Mesendoderm (in vitro differentiated cells): ENCODE data around the gene BCAR3.

Source experiments
- DNase-seq: peaks from one replicate; pipeline ENCODE4 v3.0.0; 2013
- H2AK5ac ChIP-seq: 2 replicates; pipeline ENCODE4 v1.6.1; 2013; ENCODE audit warnings: low read length, inconsistent platforms
- H2BK120ac ChIP-seq: 2 replicates; pipeline ENCODE4 v1.6.1; 2013; ENCODE audit warnings: low read depth, mild to moderate bottlenecking, low read length, moderate library complexity, mixed read lengths
- H2BK15ac ChIP-seq: replicated peaks from 2 replicates; pipeline ENCODE4 v1.6.1; 2013; ENCODE audit warnings: low read depth, mild to moderate bottlenecking, moderate library complexity
- H2BK5ac ChIP-seq: 2 replicates; pipeline ENCODE4 v1.6.1; 2013; ENCODE audit warnings: low read length, inconsistent platforms
- H3K18ac ChIP-seq: 2 replicates; pipeline ENCODE4 v1.6.1; 2013; ENCODE audit warnings: mild to moderate bottlenecking, low read length, mixed read lengths
- H3K23ac ChIP-seq: one replicate; pipeline ENCODE4 v1.6.1; 2013; ENCODE audit warnings: low read length
- H3K27ac ChIP-seq: 2 replicates; pipeline ENCODE4 v1.5.1; 2013; ENCODE audit warnings: low read depth, mild to moderate bottlenecking, inconsistent platforms, low read length, moderate library complexity
- H3K27me3 ChIP-seq: 2 replicates; pipeline ENCODE4 v1.6.1; 2013; ENCODE audit warnings: low read length, control low read depth, mild to moderate bottlenecking, inconsistent platforms; ENCODE audit not compliant: insufficient read depth, poor library complexity
- H3K36me3 ChIP-seq: 2 replicates; pipeline ENCODE4 v1.6.1; 2013; ENCODE audit warnings: low read length, inconsistent platforms; ENCODE audit not compliant: control insufficient read depth, insufficient read depth
- H3K4ac ChIP-seq: one replicate; pipeline ENCODE4 v1.6.1; 2013; ENCODE audit warnings: low read depth, mild to moderate bottlenecking, low read length, moderate library complexity
- H3K4me1 ChIP-seq: 2 replicates; pipeline ENCODE4 v1.6.1; 2013; ENCODE audit warnings: low read depth, low read length, inconsistent platforms; ENCODE audit not compliant: control insufficient read depth
- H3K4me2 ChIP-seq: 2 replicates; pipeline ENCODE4 v1.6.1; 2013; ENCODE audit warnings: low read length
- H3K4me3 ChIP-seq: 2 replicates; pipeline ENCODE4 v1.5.1; 2013; ENCODE audit warnings: mild to moderate bottlenecking, low read length
- H3K56ac ChIP-seq: one replicate; pipeline ENCODE4 v1.6.1; 2013; ENCODE audit warnings: low read length
- H3K79me1 ChIP-seq: 2 replicates; pipeline ENCODE4 v1.6.1; 2013; ENCODE audit warnings: low read length, inconsistent platforms
- H3K79me2 ChIP-seq: 2 replicates; pipeline ENCODE4 v1.6.1; 2013; ENCODE audit warnings: mild to moderate bottlenecking, low read length; ENCODE audit not compliant: control insufficient read depth, insufficient read depth
- H3K9ac ChIP-seq: 2 replicates; pipeline ENCODE4 v1.6.1; 2013; ENCODE audit warnings: low read length, inconsistent platforms
- H4K5ac ChIP-seq: one replicate; pipeline ENCODE4 v1.6.1; 2013; ENCODE audit warnings: low read length
- H4K8ac ChIP-seq: one replicate; pipeline ENCODE4 v1.6.1; 2013; ENCODE audit warnings: low read depth, mild to moderate bottlenecking, control low read depth, low read length, moderate library complexity
- WGBS: extraction: QIAGEN DNeasy Blood & Tissue Kit; methylation state at CpG from one replicate; pipeline ENCODE4 v1.1.7; 2013; ENCODE audit warnings: low lambda C conversion rate, missing lambda C conversion rate; ENCODE audit not compliant: insufficient coverage; ENCODE audit errors: extremely low coverage; 5-methylcytosine and 5-hydroxymethylcytosine counted together

Gene BCAR3

GRCh38 chr1:93690921-93691789 is 9.5 kb upstream of the BCAR3 start:
- H4K8ac ChIP-seq: no peak overlapping the region
- H3K79me1 ChIP-seq: no peaks in the 10 kb centered on the region
- no peak overlapping the region for H2AK5ac ChIP-seq
- H3K4ac ChIP-seq: no peak overlapping the region
- H3K79me2 ChIP-seq: no peaks in the 10 kb centered on the region
- WGBS: no CpG with 5 or more reads among the region's 4 CpGs
- H4K5ac ChIP-seq: no peak overlapping the region
- no peak overlapping the region for H3K56ac ChIP-seq
- H3K9ac ChIP-seq: no peak overlapping the region
- H3K27ac ChIP-seq: no peak overlapping the region
- no peaks in the 10 kb centered on the region for H3K36me3 ChIP-seq
- H3K4me1 ChIP-seq: peaks cover 10% of the 10 kb centered on the region
- H2BK15ac ChIP-seq: no peak overlapping the region
- no peak overlapping the region for H3K4me2 ChIP-seq
- H3K23ac ChIP-seq: no peak overlapping the region
- no peaks in the 10 kb centered on the region for H3K27me3 ChIP-seq
- H3K18ac ChIP-seq: no peak overlapping the region
- peak; percentile 45 for DNase-seq
- H2BK5ac ChIP-seq: no peak overlapping the region
- H2BK120ac ChIP-seq: no peak overlapping the region
- no peak overlapping the region for H3K4me3 ChIP-seq

GRCh38 chr1:93690341-93690740 is 8.7 kb upstream of the BCAR3 start:
- H3K4me2 ChIP-seq: no peak overlapping the region
- H2BK120ac ChIP-seq: no peak overlapping the region
- no peak overlapping the region for H4K5ac ChIP-seq
- H3K23ac ChIP-seq: no peak overlapping the region
- no peak for DNase-seq
- H2BK15ac ChIP-seq: no peak overlapping the region
- no peaks in the 10 kb centered on the region for H3K79me1 ChIP-seq
- H2AK5ac ChIP-seq: no peak overlapping the region
- H3K36me3 ChIP-seq: no peaks in the 10 kb centered on the region
- peaks cover 10% of the 10 kb centered on the region for H3K4me1 ChIP-seq
- no peak overlapping the region for H3K4ac ChIP-seq
- no peak overlapping the region for H3K27ac ChIP-seq
- H3K27me3 ChIP-seq: no peaks in the 10 kb centered on the region
- no peak overlapping the region for H3K4me3 ChIP-seq
- H3K56ac ChIP-seq: no peak overlapping the region
- no peak overlapping the region for H2BK5ac ChIP-seq
- H3K18ac ChIP-seq: no peak overlapping the region
- no peaks in the 10 kb centered on the region for H3K79me2 ChIP-seq
- no peak overlapping the region for H4K8ac ChIP-seq
- H3K9ac ChIP-seq: no peak overlapping the region

GRCh38 chr1:93689521-93690223 is 8.0 kb upstream of the BCAR3 start:
- H3K27ac ChIP-seq: no peak overlapping the region
- H2BK5ac ChIP-seq: no peak overlapping the region
- DNase-seq: no peak
- no peak overlapping the region for H2AK5ac ChIP-seq
- H3K36me3 ChIP-seq: no peaks in the 10 kb centered on the region
- no peaks in the 10 kb centered on the region for H3K79me2 ChIP-seq
- no peak overlapping the region for H4K5ac ChIP-seq
- no peak overlapping the region for H2BK120ac ChIP-seq
- H3K4ac ChIP-seq: no peak overlapping the region
- no peak overlapping the region for H3K18ac ChIP-seq
- H3K4me3 ChIP-seq: no peak overlapping the region
- H2BK15ac ChIP-seq: no peak overlapping the region
- H3K4me1 ChIP-seq: peaks cover 10% of the 10 kb centered on the region
- H4K8ac ChIP-seq: no peak overlapping the region
- H3K4me2 ChIP-seq: no peak overlapping the region
- H3K23ac ChIP-seq: no peak overlapping the region
- no CpG with 5 or more reads among the region's 5 CpGs for WGBS
- H3K9ac ChIP-seq: no peak overlapping the region
- H3K27me3 ChIP-seq: no peaks in the 10 kb centered on the region
- no peak overlapping the region for H3K56ac ChIP-seq
- no peaks in the 10 kb centered on the region for H3K79me1 ChIP-seq

DNA sequence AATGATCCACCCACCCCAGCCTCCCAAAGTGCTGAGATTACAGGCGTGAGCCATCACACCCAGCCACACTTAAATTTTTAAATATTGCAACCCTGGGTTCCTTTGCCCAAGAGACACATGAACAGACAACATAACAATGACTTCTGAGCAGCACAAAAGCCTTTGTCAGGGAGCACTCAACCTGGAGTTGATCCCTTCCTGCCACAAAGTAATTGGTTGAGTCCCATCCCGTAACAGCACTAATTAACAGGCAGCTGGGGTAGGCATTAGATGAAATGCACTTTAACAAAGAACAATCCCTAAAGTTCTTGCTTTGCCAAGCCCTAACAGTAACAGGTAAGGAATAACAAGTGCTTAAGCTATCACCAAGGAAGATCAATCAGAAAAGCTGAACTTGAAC is 5.9 kb upstream of the BCAR3 start:
- no CpG with 5 or more reads among the region's 2 CpGs for WGBS
- H2BK120ac ChIP-seq: no peak overlapping the region
- no peak overlapping the region for H3K27ac ChIP-seq
- H2BK5ac ChIP-seq: no peak overlapping the region
- no peak for DNase-seq
- H3K36me3 ChIP-seq: no peaks in the 10 kb centered on the region
- H3K79me2 ChIP-seq: no peaks in the 10 kb centered on the region
- H3K4me3 ChIP-seq: no peak overlapping the region
- H3K4ac ChIP-seq: no peak overlapping the region
- no peak overlapping the region for H3K9ac ChIP-seq
- H4K5ac ChIP-seq: no peak overlapping the region
- H3K4me2 ChIP-seq: no peak overlapping the region
- no peak overlapping the region for H3K56ac ChIP-seq
- peaks cover 7% of the 10 kb centered on the region for H3K4me1 ChIP-seq
- H2BK15ac ChIP-seq: no peak overlapping the region
- H4K8ac ChIP-seq: no peak overlapping the region
- H3K18ac ChIP-seq: no peak overlapping the region
- no peaks in the 10 kb centered on the region for H3K27me3 ChIP-seq
- H3K79me1 ChIP-seq: no peaks in the 10 kb centered on the region
- no peak overlapping the region for H2AK5ac ChIP-seq
- H3K23ac ChIP-seq: no peak overlapping the region

GRCh38 chr1:93686504-93687250 is 5.0 kb upstream of the BCAR3 start:
- Histone ChIP-seq H3K9ac (no peak overlapping the region), H4K5ac (no peak overlapping the region), H2BK5ac (no peak overlapping the region), H3K79me2 (no peaks in the 10 kb centered on the region), H3K27ac (no peak overlapping the region), H3K4me2 (no peak overlapping the region), H2BK15ac (no peak overlapping the region), H3K79me1 (no peaks in the 10 kb centered on the region), H2BK120ac (no peak overlapping the region), H3K27me3 (no peaks in the 10 kb centered on the region), H4K8ac (no peak overlapping the region), H3K23ac (no peak overlapping the region), H2AK5ac (no peak overlapping the region), H3K56ac (no peak overlapping the region), H3K4me3 (no peak overlapping the region), H3K18ac (no peak overlapping the region), H3K4me1 (peaks cover 7% of the 10 kb centered on the region), H3K4ac (no peak overlapping the region), H3K36me3 (no peaks in the 10 kb centered on the region)
- WGBS: no CpG with 5 or more reads among the region's 3 CpGs
- no peak for DNase-seq
